ENCODE measurements around the gene TUBA1A.
"Not testable (repeated sequence)": the region's sequence is repeated elsewhere in the genome, so short reads cannot be mapped to it uniquely, and the experiment has no call there.

The TUBA1A gene

GRCh38 chr12:49188916-49189367, at the start of gene TUBA1A:
TUBA1A (minus strand) TSS chr12:49189080; CDS start chr12:49188979, 101 bp downstream.
- DNase-seq (ENCODE audit: low read depth), result peak; percentile 98

- no peak for DNase-seq (ENCODE audit: low read depth)
These were observed 47.5 kb upstream of the TUBA1A start for GRCh38 chr12:49236423-49236822.

- no peak for DNase-seq (ENCODE audit: low read depth)
These were observed 45.1 kb upstream of the TUBA1A start for GRCh38 chr12:49233842-49234526.

- no peak for DNase-seq (ENCODE audit: low read depth)
These were observed 44.3 kb upstream of the TUBA1A start for GRCh38 chr12:49232940-49233841.

GRCh38 chr12:49231878-49232655, 43.2 kb upstream of the TUBA1A start:
- no peak for DNase-seq (ENCODE audit: low read depth)

- no peak for DNase-seq (ENCODE audit: low read depth)
These were observed 41.9 kb upstream of the TUBA1A start for GRCh38 chr12:49230805-49231194.

- no peak for DNase-seq (ENCODE audit: low read depth)
These were observed 41.4 kb upstream of the TUBA1A start for GRCh38 chr12:49230176-49230804.

- no peak for DNase-seq (ENCODE audit: low read depth)
These were observed 39.8 kb upstream of the TUBA1A start for GRCh38 chr12:49228653-49229052.

- no peak for DNase-seq (ENCODE audit: low read depth)
These were observed 38.8 kb upstream of the TUBA1A start for GRCh38 chr12:49227713-49228112.

GRCh38 chr12:49225576-49226166, 36.8 kb upstream of the TUBA1A start:
- no peak for DNase-seq (ENCODE audit: low read depth)

- no peak for DNase-seq (ENCODE audit: low read depth)
These were observed 34.9 kb upstream of the TUBA1A start for GRCh38 chr12:49223590-49224369.

- DNase-seq (ENCODE audit: low read depth), result no peak
These were observed 34.2 kb upstream of the TUBA1A start for GRCh38 chr12:49223122-49223521.

GRCh38 chr12:49220972-49221371, 32.1 kb upstream of the TUBA1A start:
- no peak for DNase-seq (ENCODE audit: low read depth)

GRCh38 chr12:49219417-49220026, 30.6 kb upstream of the TUBA1A start:
- no peak for DNase-seq (ENCODE audit: low read depth)

- DNase-seq (ENCODE audit: low read depth), result no peak
These were observed 23.7 kb upstream of the TUBA1A start for GRCh38 chr12:49212572-49212971.

- DNase-seq (ENCODE audit: low read depth), result not testable (repeated sequence)
These were observed 21.8 kb upstream of the TUBA1A start for GRCh38 chr12:49210703-49211102.

- no peak for DNase-seq (ENCODE audit: low read depth)
These were observed 19.8 kb upstream of the TUBA1A start for GRCh38 chr12:49208676-49209075.

GRCh38 chr12:49208146-49208545, 19.3 kb upstream of the TUBA1A start:
- no peak for DNase-seq (ENCODE audit: low read depth)

- DNase-seq (ENCODE audit: low read depth), result no peak
These were observed 17.5 kb upstream of the TUBA1A start for GRCh38 chr12:49206389-49206788.

GRCh38 chr12:49201595-49202295, 12.9 kb upstream of the TUBA1A start:
- DNase-seq (ENCODE audit: low read depth), result no peak

Measured in GM04504 (cell line).